ENCODE data around the gene HMCN1.

- TF ChIP-seq ZNF274 (IDR thresholded peaks at IDR 0.05; ENCODE audit: low read depth, low read length) (no peak), SUZ12 (IDR thresholded peaks at IDR 0.05; ENCODE audit: extremely low read depth, insufficient read depth, insufficient read length) (no peak), YY1 (IDR thresholded peaks at IDR 0.05; ENCODE audit: insufficient read depth, insufficient read length) (no peak)
These were observed 485.9 kb downstream of the HMCN1 start for GRCh38 chr1:186220067-186220466.

Data from NT2/D1 (cell line).